Colonic mucosa (tissue), 4 donors: ENCODE data around the gene PLPPR1. TPM values are rescaled to one million over a fixed set of nuclear protein-coding genes. Genes with fewer than 3 reads are reported as not detected.

Source experiments
- DNase-seq: peaks from one replicate; pipeline ENCODE4 v3.0.0-alpha.2; 2020
- H3K27ac ChIP-seq: fragments of 200-600 bp; one replicate; pipeline ENCODE4 v1.8.0; 2021
- H3K27me3 ChIP-seq: fragments of 200-600 bp; one replicate; pipeline ENCODE4 v1.8.0; 2021
- H3K36me3 ChIP-seq: fragments of 200-600 bp; one replicate; pipeline ENCODE4 v1.8.0; 2021
- H3K4me1 ChIP-seq: fragments of 200-600 bp; one replicate; pipeline ENCODE4 v1.8.0; 2021; ENCODE audit warnings: mild to moderate bottlenecking
- H3K4me3 ChIP-seq: fragments of 200-600 bp; one replicate; pipeline ENCODE4 v1.8.0; 2021
- H3K9ac ChIP-seq, 2 donors: one replicate each; pipeline ENCODE4 v1.7.0; 2013; ENCODE audit warnings: control low read depth in 2 of 2, low read depth in 2 of 2, low read length in 2 of 2
- H3K9me3 ChIP-seq: fragments of 200-600 bp; one replicate; pipeline ENCODE4 v1.8.0; 2021
- CTCF ChIP-seq: fragments of 200-600 bp; IDR thresholded peaks from one replicate; pipeline ENCODE4 v1.8.0; 2022; ENCODE audit warnings: antibody characterized with exemption, mild to moderate bottlenecking
- intact Hi-C: fragments of 100-400 bp; cut with DNase I; formaldehyde crosslinking; loops from one replicate; pipeline ENCODE4 v1.14.1; 2022
- total RNA-seq, 2 donors: library from RNA; stranded (reverse); fragmentation: NEBNext Ultra II Directional in 1 of 2; extraction: Animal tissue kit (Norgen Biotek cat#: 25700) in 1 of 2; gene quantifications; one replicate each; pipeline ENCODE4 v1.2.1, GENCODE V29; 2021
- donor health status: healthy.
- donor health status: DM: no; HTN: no; CAD: no.
- donor health status: DM: no; HTN: no; CAD: no.

Gene PLPPR1
- total RNA-seq, 2 donors from 2014 or later = 0.25 to 0.69 TPM

GRCh38 chr9:101083448-101084202, 55.1 kb downstream of the PLPPR1 start:
- Histone ChIP-seq H3K36me3 (no peaks in the 10 kb centered on the region), H3K4me3 (no peak overlapping the region), H3K9me3 (no peaks in the 10 kb centered on the region), H3K27ac (no peak overlapping the region), H3K27me3 (no peaks in the 10 kb centered on the region), H3K9ac (no peak overlapping the region), H3K4me1 (no peaks in the 10 kb centered on the region)
- TF ChIP-seq CTCF = no peak
- DNase-seq = no peak
- intact Hi-C loops = no loop called here

- H3K4me3 ChIP-seq = no peak overlapping the region
- intact Hi-C loops = no loop called here
- no peak for TF ChIP-seq CTCF
- H3K27ac ChIP-seq = no peak overlapping the region
- no peaks in the 10 kb centered on the region for H3K36me3 ChIP-seq
- H3K9ac ChIP-seq = no peak overlapping the region
- H3K9me3 ChIP-seq = no peaks in the 10 kb centered on the region
- DNase-seq = no peak
- no peaks in the 10 kb centered on the region for H3K27me3 ChIP-seq
- no peaks in the 10 kb centered on the region for H3K4me1 ChIP-seq
These were observed 58.9 kb downstream of the PLPPR1 start for GRCh38 chr9:101087426-101087825.

GRCh38 chr9:101092922-101093321, 64.4 kb downstream of the PLPPR1 start:
- Histone ChIP-seq H3K9ac (no peak overlapping the region), H3K36me3 (no peaks in the 10 kb centered on the region), H3K4me1 (no peaks in the 10 kb centered on the region), H3K4me3 (no peak overlapping the region), H3K27ac (no peak overlapping the region), H3K9me3 (no peaks in the 10 kb centered on the region), H3K27me3 (no peaks in the 10 kb centered on the region)
- TF ChIP-seq CTCF = no peak
- no peak for DNase-seq
- intact Hi-C loops = no loop called here

- Histone ChIP-seq H3K4me1 (no peaks in the 10 kb centered on the region), H3K9me3 (no peaks in the 10 kb centered on the region), H3K9ac (no peak overlapping the region), H3K36me3 (no peaks in the 10 kb centered on the region), H3K27ac (no peak overlapping the region), H3K27me3 (no peaks in the 10 kb centered on the region), H3K4me3 (no peak overlapping the region)
- TF ChIP-seq CTCF = no peak
- no peak for DNase-seq
- intact Hi-C loops = no loop called here
These were observed 65.1 kb downstream of the PLPPR1 start for GRCh38 chr9:101093620-101094019.

- no peak for DNase-seq
- no peak for TF ChIP-seq CTCF
- H3K36me3 ChIP-seq = no peaks in the 10 kb centered on the region
- no peak overlapping the region for H3K27ac ChIP-seq
- H3K4me1 ChIP-seq = no peaks in the 10 kb centered on the region
- intact Hi-C loops = no loop called here
- no peaks in the 10 kb centered on the region for H3K9me3 ChIP-seq
- no peak overlapping the region for H3K9ac ChIP-seq
- no peak overlapping the region for H3K4me3 ChIP-seq
- no peaks in the 10 kb centered on the region for H3K27me3 ChIP-seq
These were observed 66.2 kb downstream of the PLPPR1 start for GRCh38 chr9:101094686-101095085.
